ENCODE data around the gene KRTDAP. TPM values are rescaled to one million over a fixed set of nuclear protein-coding genes. Genes with fewer than 3 reads are reported as not detected.
"Not testable (repeated sequence)": the region's sequence is repeated elsewhere in the genome, so short reads cannot be mapped to it uniquely, and the experiment has no call there.

KRTDAP gene
- polyA plus RNA-seq, 10 donors: 1.2 to 195 (median 65.7) TPM; not detected in 7

- DNase-seq: no peak
Measured at GRCh38 chr19:35486268-35486708, 4.0 kb downstream of the KRTDAP start.

GRCh38 chr19:35484252-35485036 lies 5.8 kb downstream of the KRTDAP start:
- no peak for DNase-seq

GRCh38 chr19:35483089-35483488 lies 7.2 kb downstream of the KRTDAP start:
- no peak for DNase-seq

GRCh38 chr19:35478794-35479677 lies 11.2 kb downstream of the KRTDAP start:
- DNase-seq: no peak

- DNase-seq: no peak
Measured at GRCh38 chr19:35476149-35476548, 14.1 kb downstream of the KRTDAP start.

- not testable (repeated sequence) for DNase-seq
Measured at GRCh38 chr19:35474594-35474993, 15.7 kb downstream of the KRTDAP start.

GRCh38 chr19:35474104-35474503 lies 16.2 kb downstream of the KRTDAP start:
- no peak for DNase-seq

- DNase-seq: no peak
Measured at GRCh38 chr19:35471946-35472345, 18.3 kb downstream of the KRTDAP start.

GRCh38 chr19:35471075-35471474 lies 19.2 kb downstream of the KRTDAP start:
- DNase-seq: not testable (repeated sequence)

- DNase-seq: no peak
Measured at GRCh38 chr19:35470128-35470527, 20.1 kb downstream of the KRTDAP start.

- DNase-seq: peak in 2 of 3 donors; percentile 22 to 38
Measured at GRCh38 chr19:35468637-35469036, 21.6 kb downstream of the KRTDAP start.

GRCh38 chr19:35466259-35466658 lies 24.0 kb downstream of the KRTDAP start:
- DNase-seq: no peak

- DNase-seq: not testable (repeated sequence)
Measured at GRCh38 chr19:35462956-35463355, 27.3 kb downstream of the KRTDAP start.

- peak in 2 of 3 donors; percentile 22 to 55 for DNase-seq
Measured at GRCh38 chr19:35462476-35462953, 27.7 kb downstream of the KRTDAP start.

GRCh38 chr19:35461788-35462187 lies 28.5 kb downstream of the KRTDAP start:
- not testable (repeated sequence) for DNase-seq

- no peak for DNase-seq
Measured at GRCh38 chr19:35461060-35461459, 29.2 kb downstream of the KRTDAP start.

GRCh38 chr19:35460608-35461007 lies 29.7 kb downstream of the KRTDAP start:
- DNase-seq: no peak

GRCh38 chr19:35459414-35460082 lies 30.7 kb downstream of the KRTDAP start:
- DNase-seq: peak in 2 of 3 donors; percentile 68 to 71

- DNase-seq: peak in 2 of 3 donors; percentile 16 to 46
Measured at GRCh38 chr19:35458731-35459391, 31.4 kb downstream of the KRTDAP start.

- no peak for DNase-seq
Measured at GRCh38 chr19:35458192-35458591, 32.1 kb downstream of the KRTDAP start.

GRCh38 chr19:35457173-35457572 lies 33.1 kb downstream of the KRTDAP start:
- DNase-seq: no peak

All from muscle of back (tissue), 11 donors.